ENCODE measurements around the gene NSUN2. TPM values are rescaled to one million over a fixed set of nuclear protein-coding genes. Genes with fewer than 3 reads are reported as not detected.

The NSUN2 gene
- total and polyA plus RNA-seq, 2 donors (not counting 3 experiments of a cell fraction or from before 2014, with no cell fraction given) = 53.7 to 73.0 TPM

DNA sequence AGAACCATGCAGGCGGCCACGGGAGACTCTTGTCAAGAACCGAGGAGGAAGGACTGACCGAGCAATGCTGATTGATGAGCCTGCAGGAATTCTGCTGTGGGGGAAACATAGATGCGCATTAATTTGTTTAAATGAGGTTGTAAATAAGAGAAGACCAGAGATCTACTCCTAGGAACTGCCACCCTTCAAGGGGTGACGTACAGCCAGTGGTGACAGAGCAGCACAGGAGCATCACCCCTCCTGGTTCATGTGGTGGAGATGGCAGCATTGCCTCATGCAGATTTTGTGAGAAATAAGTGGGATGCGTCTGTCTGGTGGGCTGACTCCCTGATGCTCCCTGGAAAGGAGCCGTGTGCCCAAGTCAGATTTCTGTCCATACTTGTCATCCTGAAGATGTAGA is 22.6 kb upstream of the NSUN2 start:
- peaks cover 4 to 6% of the 10 kb centered on the region in 2 experiments for H3K36me3 ChIP-seq (ENCODE audit: control insufficient read depth in 2 of 2, extremely low read depth in 1 of 2, insufficient read depth in 2 of 2, low read length in 2 of 2)
- no peaks in the 10 kb centered on the region for H3K27me3 ChIP-seq (ENCODE audit: control insufficient read depth in 2 of 2, insufficient read depth in 2 of 2, low read length in 2 of 2)
- no peaks in the 10 kb centered on the region for H4K20me1 ChIP-seq (replicated peaks; ENCODE audit: control insufficient read depth, extremely low read depth, insufficient read depth, low read length)
- CTCF ChIA-PET = no interaction called here
- no peak overlapping the region for H3K27ac ChIP-seq (ENCODE audit: insufficient read depth, low read depth, low read length)
- H3K9me3 ChIP-seq (replicated peaks; ENCODE audit: control insufficient read depth, insufficient read depth, low read length) = no peaks in the 10 kb centered on the region
- intact Hi-C loops (cut with micrococcal nuclease) = no loop called here
- no peak overlapping the region for H3K4me2 ChIP-seq (ENCODE audit: insufficient read depth, low read length)
- FAIRE-seq (no peak), DNase-seq (ENCODE audit: low read depth, low spot score) (no peak)
- dilution Hi-C loops (cut with MboI; ENCODE audit: extremely low pct_ligation_motif_present, low sequenced_read_pairs) = no loop called here
- no peaks in the 10 kb centered on the region for H3K9me1 ChIP-seq (replicated peaks; ENCODE audit: control insufficient read depth, extremely low read depth, insufficient read depth, low read length)
- H2AFZ ChIP-seq (ENCODE audit: low read depth, low read length) = no peak overlapping the region
- no peaks in the 10 kb centered on the region for H3K79me2 ChIP-seq (ENCODE audit: control insufficient read depth, insufficient read depth, low read length)
- H3K4me3 ChIP-seq (replicated peaks in 1 of 3; ENCODE audit: insufficient read depth in 1 of 3, low read depth in 1 of 3, low read length in 3 of 3) = no peak overlapping the region
- no peak overlapping the region for H3K9ac ChIP-seq (replicated peaks; ENCODE audit: extremely low read depth, insufficient read depth, low read length)
- no peaks in the 10 kb centered on the region for H3K4me1 ChIP-seq (ENCODE audit: control insufficient read depth, extremely low read depth, insufficient read depth, low read length)
- POLR2A ChIA-PET = no interaction called here
- no TSS peak for BruUV-seq (replicated peaks)
- TF ChIP-seq JUN (IDR thresholded peaks at IDR 0.05; ENCODE audit: borderline replicate concordance, insufficient read depth, insufficient read length, low read depth) = no peak
- TF ChIP-seq, protein P1, sequence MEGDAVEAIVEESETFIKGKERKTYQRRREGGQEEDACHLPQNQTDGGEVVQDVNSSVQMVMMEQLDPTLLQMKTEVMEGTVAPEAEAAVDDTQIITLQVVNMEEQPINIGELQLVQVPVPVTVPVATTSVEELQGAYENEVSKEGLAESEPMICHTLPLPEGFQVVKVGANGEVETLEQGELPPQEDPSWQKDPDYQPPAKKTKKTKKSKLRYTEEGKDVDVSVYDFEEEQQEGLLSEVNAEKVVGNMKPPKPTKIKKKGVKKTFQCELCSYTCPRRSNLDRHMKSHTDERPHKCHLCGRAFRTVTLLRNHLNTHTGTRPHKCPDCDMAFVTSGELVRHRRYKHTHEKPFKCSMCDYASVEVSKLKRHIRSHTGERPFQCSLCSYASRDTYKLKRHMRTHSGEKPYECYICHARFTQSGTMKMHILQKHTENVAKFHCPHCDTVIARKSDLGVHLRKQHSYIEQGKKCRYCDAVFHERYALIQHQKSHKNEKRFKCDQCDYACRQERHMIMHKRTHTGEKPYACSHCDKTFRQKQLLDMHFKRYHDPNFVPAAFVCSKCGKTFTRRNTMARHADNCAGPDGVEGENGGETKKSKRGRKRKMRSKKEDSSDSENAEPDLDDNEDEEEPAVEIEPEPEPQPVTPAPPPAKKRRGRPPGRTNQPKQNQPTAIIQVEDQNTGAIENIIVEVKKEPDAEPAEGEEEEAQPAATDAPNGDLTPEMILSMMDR (IDR thresholded peaks at IDR 0.05; ENCODE audit: extremely low read depth in 1 of 2, insufficient read depth in 1 of 2, low read depth in 1 of 2, low read length in 2 of 2) = no peak
- TF ChIP-seq GATA2 (IDR thresholded peaks at IDR 0.05; ENCODE audit: insufficient read depth, insufficient read length, low read depth, low read length) = no peak
- TF ChIP-seq POLR2A (IDR thresholded peaks at IDR 0.05; ENCODE audit: low read depth, low read length) = no peak
- TF ChIP-seq, protein P2, sequence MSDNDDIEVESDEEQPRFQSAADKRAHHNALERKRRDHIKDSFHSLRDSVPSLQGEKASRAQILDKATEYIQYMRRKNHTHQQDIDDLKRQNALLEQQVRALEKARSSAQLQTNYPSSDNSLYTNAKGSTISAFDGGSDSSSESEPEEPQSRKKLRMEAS (IDR thresholded peaks at IDR 0.05; ENCODE audit: insufficient read depth, insufficient read length) = no peak
- TF ChIP-seq MYC (IDR thresholded peaks at IDR 0.05; ENCODE audit: low read depth, low read length) = no peak

DNA sequence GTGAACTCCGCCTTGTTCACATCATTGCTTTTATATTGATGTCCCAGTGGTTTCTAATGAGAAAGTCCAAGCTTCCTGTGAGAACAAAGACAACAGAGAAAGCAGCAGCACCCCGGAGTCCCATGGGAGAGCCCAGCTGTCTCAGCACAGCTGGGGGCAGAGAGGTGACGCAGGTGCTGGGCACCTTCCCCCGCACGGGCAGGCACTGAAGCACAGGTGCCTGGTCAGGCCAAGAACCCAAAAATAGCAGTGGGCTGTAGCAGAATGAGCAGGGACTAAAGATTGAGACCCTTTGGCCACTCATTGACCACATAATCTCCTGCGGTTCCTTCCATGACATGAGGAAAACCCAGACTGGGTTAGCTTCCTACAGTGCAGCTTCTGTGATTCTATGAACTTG is 19.2 kb upstream of the NSUN2 start:
- Histone ChIP-seq H3K36me3 (ENCODE audit: control insufficient read depth in 2 of 2, extremely low read depth in 1 of 2, insufficient read depth in 2 of 2, low read length in 2 of 2) (peaks cover 0 to 5% of the 10 kb centered on the region in 2 experiments), H3K79me2 (ENCODE audit: control insufficient read depth, insufficient read depth, low read length) (no peaks in the 10 kb centered on the region), H4K20me1 (replicated peaks; ENCODE audit: control insufficient read depth, extremely low read depth, insufficient read depth, low read length) (no peaks in the 10 kb centered on the region), H3K9me1 (replicated peaks; ENCODE audit: control insufficient read depth, extremely low read depth, insufficient read depth, low read length) (no peaks in the 10 kb centered on the region), H3K4me2 (ENCODE audit: insufficient read depth, low read length) (no peak overlapping the region), H3K4me3 (replicated peaks in 1 of 3; ENCODE audit: insufficient read depth in 1 of 3, low read depth in 1 of 3, low read length in 3 of 3) (no peak overlapping the region), H3K27me3 (ENCODE audit: control insufficient read depth in 2 of 2, insufficient read depth in 2 of 2, low read length in 2 of 2) (no peaks in the 10 kb centered on the region), H3K9me3 (replicated peaks; ENCODE audit: control insufficient read depth, insufficient read depth, low read length) (no peaks in the 10 kb centered on the region), H3K4me1 (ENCODE audit: control insufficient read depth, extremely low read depth, insufficient read depth, low read length) (no peaks in the 10 kb centered on the region), H2AFZ (ENCODE audit: low read depth, low read length) (no peak overlapping the region), H3K27ac (ENCODE audit: insufficient read depth, low read depth, low read length) (no peak overlapping the region), H3K9ac (replicated peaks; ENCODE audit: extremely low read depth, insufficient read depth, low read length) (no peak overlapping the region)
- ChIA-PET CTCF (interaction anchor here (1.9 kb wide), 1 partner anchor 94 kb away, joined by 6 read pairs; no protein-coding TSS in a partner anchor), POLR2A (interaction anchor here (0.7 kb wide), 1 partner anchor 93 kb away, joined by 8 read pairs; no protein-coding TSS in a partner anchor)
- no TSS peak for BruUV-seq (replicated peaks)
- DNase-seq (ENCODE audit: low read depth, low spot score) (no peak), FAIRE-seq (no peak)
- TF ChIP-seq FOS (IDR thresholded peaks at IDR 0.05; ENCODE audit: borderline replicate concordance, insufficient read depth, low read length) = no peak
- no peak for TF ChIP-seq MYC (IDR thresholded peaks at IDR 0.05; ENCODE audit: low read depth, low read length)
- TF ChIP-seq EZH2 (IDR thresholded peaks at IDR 0.05; ENCODE audit: borderline replicate concordance, low read depth, low read length, severe bottlenecking) = no peak
- no peak for TF ChIP-seq GATA2 (IDR thresholded peaks at IDR 0.05; ENCODE audit: insufficient read depth, insufficient read length, low read depth, low read length)
- TF ChIP-seq POLR2AphosphoS5 (IDR thresholded peaks at IDR 0.05; ENCODE audit: insufficient read depth, low read depth, low read length) = no peak
- TF ChIP-seq, protein P2 (IDR thresholded peaks at IDR 0.05; ENCODE audit: insufficient read depth, insufficient read length) = no peak
- no peak for TF ChIP-seq POLR2A (IDR thresholded peaks at IDR 0.05; ENCODE audit: low read depth, low read length)
- TF ChIP-seq JUN (IDR thresholded peaks at IDR 0.05; ENCODE audit: borderline replicate concordance, insufficient read depth, insufficient read length, low read depth) = no peak
- TF ChIP-seq, protein P1 (IDR thresholded peaks at IDR 0.05; ENCODE audit: extremely low read depth in 1 of 2, insufficient read depth in 1 of 2, low read depth in 1 of 2, low read length in 2 of 2) = no peak
- intact Hi-C loops (cut with micrococcal nuclease) (no loop called here), dilution Hi-C loops (cut with MboI; ENCODE audit: extremely low pct_ligation_motif_present, low sequenced_read_pairs) (no loop called here)
